ENCODE data around the gene MTNR1B.

DNA sequence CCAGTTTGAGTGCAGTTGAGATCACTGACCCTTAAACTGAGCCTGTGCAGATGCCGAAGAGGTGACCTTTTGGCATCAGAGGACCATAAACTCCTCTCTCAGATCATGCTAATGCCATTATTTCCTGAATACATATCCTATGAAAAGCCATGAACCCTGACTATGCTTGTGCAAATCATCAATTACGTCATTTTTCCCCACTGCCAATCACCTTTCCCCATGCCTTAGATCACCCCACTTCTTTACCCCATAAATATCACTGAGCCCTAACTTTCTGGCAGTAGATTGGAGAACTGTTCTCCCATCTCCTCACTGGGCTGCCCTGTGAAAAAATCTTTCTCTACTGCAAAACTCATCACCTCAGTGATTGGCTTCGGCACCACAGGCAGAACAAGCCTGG is 32.9 kb downstream of the MTNR1B start:
- TF ChIP-seq, protein P1, sequence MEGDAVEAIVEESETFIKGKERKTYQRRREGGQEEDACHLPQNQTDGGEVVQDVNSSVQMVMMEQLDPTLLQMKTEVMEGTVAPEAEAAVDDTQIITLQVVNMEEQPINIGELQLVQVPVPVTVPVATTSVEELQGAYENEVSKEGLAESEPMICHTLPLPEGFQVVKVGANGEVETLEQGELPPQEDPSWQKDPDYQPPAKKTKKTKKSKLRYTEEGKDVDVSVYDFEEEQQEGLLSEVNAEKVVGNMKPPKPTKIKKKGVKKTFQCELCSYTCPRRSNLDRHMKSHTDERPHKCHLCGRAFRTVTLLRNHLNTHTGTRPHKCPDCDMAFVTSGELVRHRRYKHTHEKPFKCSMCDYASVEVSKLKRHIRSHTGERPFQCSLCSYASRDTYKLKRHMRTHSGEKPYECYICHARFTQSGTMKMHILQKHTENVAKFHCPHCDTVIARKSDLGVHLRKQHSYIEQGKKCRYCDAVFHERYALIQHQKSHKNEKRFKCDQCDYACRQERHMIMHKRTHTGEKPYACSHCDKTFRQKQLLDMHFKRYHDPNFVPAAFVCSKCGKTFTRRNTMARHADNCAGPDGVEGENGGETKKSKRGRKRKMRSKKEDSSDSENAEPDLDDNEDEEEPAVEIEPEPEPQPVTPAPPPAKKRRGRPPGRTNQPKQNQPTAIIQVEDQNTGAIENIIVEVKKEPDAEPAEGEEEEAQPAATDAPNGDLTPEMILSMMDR (conservative IDR thresholded peaks at IDR 0.05): no peak
- TF ChIP-seq ZFX (IDR thresholded peaks at IDR 0.05): no peak

All from C4-2B (cell line).